Measurements from ENCODE around the gene TMEM233. TPM values are rescaled to one million over a fixed set of nuclear protein-coding genes. Genes with fewer than 3 reads are reported as not detected.

The TMEM233 gene
- total RNA-seq, 1 experiment from 2014 or later = not detected

- Histone ChIP-seq H3K9me2 (ENCODE audit: insufficient read depth) (no peaks in the 10 kb centered on the region), H3K4me2 (ENCODE audit: low read length) (no peak overlapping the region), H3K9me3 (ENCODE audit: control insufficient read depth in 1 of 2, insufficient read depth in 1 of 2, low read depth in 1 of 2, low read length in 2 of 2) (no peaks in the 10 kb centered on the region), H4K20me1 (ENCODE audit: insufficient read depth) (no peaks in the 10 kb centered on the region), H3K36me3 (ENCODE audit: control insufficient read depth in 1 of 2, insufficient read depth in 2 of 2, low read length in 2 of 2) (no peaks in the 10 kb centered on the region; a peak in 1 of 4 replicates), H3K4me1 (ENCODE audit: control insufficient read depth in 1 of 2, insufficient read depth in 2 of 2, low read length in 2 of 2) (peaks cover 0 to 10% of the 10 kb centered on the region in 2 experiments; a peak in 2 of 4 replicates), H3K79me2 (ENCODE audit: insufficient read depth, low read length) (no peaks in the 10 kb centered on the region), H3K27ac (ENCODE audit: low read depth, low read length) (no peak overlapping the region), H3K4me3 (replicated peaks in 1 of 2; ENCODE audit: low read depth in 1 of 2, low read length in 2 of 2) (no peak overlapping the region), H2AFZ (ENCODE audit: low read depth, low read length, poor library complexity, severe bottlenecking) (no peak overlapping the region), H3K27me3 (ENCODE audit: insufficient read depth, low read length) (peaks cover 11% of the 10 kb centered on the region; the same call in 1 of the 2 replicates), H3K9ac (ENCODE audit: low read length) (no peak overlapping the region)
- intact Hi-C loops (cut with micrococcal nuclease) = no loop called here
- RAD21 ChIA-PET (ENCODE audit: low non-redundant PET in 1 of 2, low total read pairs in 2 of 2, uncharacterized antibody in 2 of 2, unreplicated experiment in 2 of 2) = no interaction called here
- DNase-seq (ENCODE audit: low read depth, low spot score) (no peak), ATAC-seq (no peak)
- CTCF ChIA-PET = no interaction called here
- no TSS peak for BruUV-seq (replicated peaks)
- POLR2A ChIA-PET = no interaction called here
- TF ChIP-seq RAD21 (IDR thresholded peaks at IDR 0.05; ENCODE audit: low read depth) (no peak), EZH2phosphoT487 (IDR thresholded peaks at IDR 0.05; ENCODE audit: borderline replicate concordance) (no peak), ELF1 (IDR thresholded peaks at IDR 0.05; ENCODE audit: borderline replicate concordance, low read depth) (no peak), YY1 (IDR thresholded peaks at IDR 0.05; ENCODE audit: extremely low read depth, insufficient replicate concordance, low read depth, low read length) (no peak), CTCF (IDR thresholded peaks at IDR 0.05 in 2 of 3, conservative IDR thresholded peaks at IDR 0.05 in 1 of 3; ENCODE audit: borderline replicate concordance in 1 of 3, insufficient read depth in 1 of 3, low read depth in 2 of 3, low read length in 2 of 3) (no peak), REST (IDR thresholded peaks at IDR 0.05; ENCODE audit: low read depth) (no peak), JUND (IDR thresholded peaks at IDR 0.05) (no peak), POLR2AphosphoS5 (IDR thresholded peaks at IDR 0.05; ENCODE audit: low read depth, low read length) (no peak)
Measured at GRCh38 chr12:119609358-119609757, 15.8 kb downstream of the TMEM233 start.
